ENCODE measurements around the gene KHK.

DNA sequence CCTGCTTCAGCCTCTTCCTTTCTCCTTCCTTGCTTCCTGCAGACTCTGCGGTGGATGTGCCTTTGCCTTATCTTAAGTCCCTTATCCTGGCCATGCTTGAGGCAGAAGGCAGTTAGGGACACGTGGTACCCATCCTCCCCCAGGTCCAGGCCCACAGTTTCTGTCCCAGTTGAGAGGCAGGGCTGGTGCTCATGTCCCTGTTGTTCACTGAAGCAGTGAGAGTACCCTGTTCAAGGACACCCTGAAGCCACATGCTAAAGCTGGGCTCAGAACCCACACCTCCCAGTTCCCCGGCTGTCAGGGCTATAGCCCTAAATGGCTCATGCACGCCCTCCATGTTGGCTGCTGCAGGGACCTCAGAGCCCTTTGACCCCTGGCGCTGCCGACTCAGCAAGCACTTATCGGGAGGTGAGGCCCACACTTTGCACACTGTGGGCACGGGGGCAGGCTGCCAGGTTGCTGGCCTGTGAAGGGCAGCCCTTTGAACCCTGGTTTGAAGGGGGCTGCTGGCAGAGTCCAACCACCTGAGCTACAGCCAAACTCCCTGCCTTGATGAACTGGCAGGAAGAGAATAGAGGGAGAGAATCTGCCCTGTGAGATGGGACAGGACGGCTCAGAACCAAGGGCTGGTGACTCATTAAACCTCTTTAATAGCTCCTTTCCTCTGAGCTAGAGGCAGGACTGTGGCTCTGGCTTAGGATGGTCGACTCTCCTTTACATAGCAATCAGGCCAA lies 6.3 kb downstream of the KHK start:
- TF ChIP-seq PCBP2 (IDR thresholded peaks at IDR 0.05; ENCODE audit: low read depth, low read length, poor library complexity, severe bottlenecking) (no peak), FOXP4 (CRISPR knock-in tag; IDR thresholded peaks at IDR 0.05; ENCODE audit: borderline replicate concordance) (no peak), EGR1 (conservative IDR thresholded peaks at IDR 0.05) (no peak; the same call in 1 of the 2 replicates), LCOR (CRISPR knock-in tag; IDR thresholded peaks at IDR 0.05) (0 out of 2 replicates have a peak, but pooled peaks have one; percentile 54), CTCF (IDR thresholded peaks at IDR 0.05 in 2 of 3, conservative IDR thresholded peaks at IDR 0.05 in 1 of 3; ENCODE audit: insufficient read depth in 2 of 3, low read depth in 1 of 3, low read length in 3 of 3) (no peak), ZNF398 (CRISPR knock-in tag; IDR thresholded peaks at IDR 0.05) (no peak), FOXK1 (CRISPR knock-in tag; IDR thresholded peaks at IDR 0.05; ENCODE audit: borderline replicate concordance) (no peak), IRF2 (CRISPR knock-in tag; IDR thresholded peaks at IDR 0.05) (no peak), ZFP1 (CRISPR knock-in tag; IDR thresholded peaks at IDR 0.05) (0 out of 2 replicates have a peak, but pooled peaks have one; percentile 1), STAG1 (CRISPR knock-in tag; IDR thresholded peaks at IDR 0.05; ENCODE audit: borderline replicate concordance) (no peak)
